Measurements from ENCODE around the gene ARF3. TPM values are rescaled to one million over a fixed set of nuclear protein-coding genes. Genes with fewer than 3 reads are reported as not detected.

ARF3 gene
- total RNA-seq, 1 donor from 2014 or later: 59.5 TPM

- peak; percentile 84 for DNase-seq (ENCODE audit: low spot score)
These were observed 28.2 kb upstream of the ARF3 start for GRCh38 chr12:48985475-48985897.

GRCh38 chr12:48982397-48983080 lies 25.3 kb upstream of the ARF3 start:
- no peak for DNase-seq (ENCODE audit: low spot score)
- intact Hi-C loops (cut with DNase I): no loop called here

More at GRCh38 chr12:48985475-48985897, 28.2 kb upstream of the ARF3 start:
- intact Hi-C loops (cut with DNase I): no loop called here

- no peak for DNase-seq (ENCODE audit: low spot score)
- intact Hi-C loops (cut with DNase I): no loop called here
These were observed 24.5 kb upstream of the ARF3 start for GRCh38 chr12:48981757-48982157.

GRCh38 chr12:48980953-48981756 lies 23.9 kb upstream of the ARF3 start:
- no peak for DNase-seq (ENCODE audit: low spot score)

GRCh38 chr12:48980389-48980952 lies 23.2 kb upstream of the ARF3 start:
- no peak for DNase-seq (ENCODE audit: low spot score)
- intact Hi-C loops (cut with DNase I): no loop called here

More at GRCh38 chr12:48980953-48981756, 23.9 kb upstream of the ARF3 start:
- intact Hi-C loops (cut with DNase I): no loop called here

- DNase-seq (ENCODE audit: low spot score): no peak
- intact Hi-C loops (cut with DNase I): no loop called here
These were observed 22.5 kb upstream of the ARF3 start for GRCh38 chr12:48979602-48980388.

- intact Hi-C loops (cut with DNase I): no loop called here
These were observed 21.7 kb upstream of the ARF3 start for GRCh38 chr12:48978741-48979601.

GRCh38 chr12:48978291-48978740 lies 21.0 kb upstream of the ARF3 start, which contains the start of gene WNT1:
Gene WNT1 (plus strand): TSS chr12:48978322. CDS start chr12:48978651, 329 bp downstream.
- intact Hi-C loops (cut with DNase I): no loop called here
- DNase-seq (ENCODE audit: low spot score): no peak

More at GRCh38 chr12:48978741-48979601, 21.7 kb upstream of the ARF3 start:
- no peak for DNase-seq (ENCODE audit: low spot score)

- DNase-seq (ENCODE audit: low spot score): no peak
- intact Hi-C loops (cut with DNase I): no loop called here
These were observed 20.3 kb upstream of the ARF3 start for GRCh38 chr12:48977290-48978281.

GRCh38 chr12:48973941-48974673 lies 16.8 kb upstream of the ARF3 start:
- DNase-seq (ENCODE audit: low spot score): peak; percentile 77
- intact Hi-C loops (cut with DNase I): no loop called here

GRCh38 chr12:48973531-48973930 lies 16.2 kb upstream of the ARF3 start:
- intact Hi-C loops (cut with DNase I): no loop called here
- peak; percentile 71 for DNase-seq (ENCODE audit: low spot score)

GRCh38 chr12:48972952-48973483 lies 15.7 kb upstream of the ARF3 start:
- DNase-seq (ENCODE audit: low spot score): peak; percentile 22
- intact Hi-C loops (cut with DNase I): no loop called here

- peak; percentile 71 for DNase-seq (ENCODE audit: low spot score)
- intact Hi-C loops (cut with DNase I): no loop called here
These were observed 15.1 kb upstream of the ARF3 start for GRCh38 chr12:48972213-48972951.

GRCh38 chr12:48970702-48971334 lies 13.5 kb upstream of the ARF3 start:
- intact Hi-C loops (cut with DNase I): no loop called here
- DNase-seq (ENCODE audit: low spot score): peak; percentile 65
